Upper lobe of left lung (tissue), 6 donors: ENCODE measurements around the gene TMEM271. TPM values are rescaled to one million over a fixed set of nuclear protein-coding genes. Genes with fewer than 3 reads are reported as not detected.
"Not testable (repeated sequence)": the region's sequence is repeated elsewhere in the genome, so short reads cannot be mapped to it uniquely, and the experiment has no call there.

ENCODE experiments used
- ATAC-seq, 2 donors: fragments of 200-7000 bp; cut with Tn5 transposase; one replicate each; pipeline ENCODE4 v1.9.1; 2022; ENCODE audit warnings: mild to moderate bottlenecking in 2 of 2, moderate library complexity in 2 of 2; ENCODE audit not compliant: low FRiP score in 2 of 2
- DNase-seq, 2 donors: peaks; one replicate each; pipeline ENCODE4 v3.0.0-alpha.2; 2019 to 2020
- H3K27ac ChIP-seq, 4 donors: fragments of 200-600 bp; sonication (generic); one replicate each; pipeline ENCODE4 v1.5.1; 2016 to 2019
- H3K27me3 ChIP-seq, 4 donors: fragments of 200-600 bp; sonication (generic); one replicate each; pipeline ENCODE4 v1.5.1; 2017 to 2019
- H3K36me3 ChIP-seq, 4 donors: fragments of 200-600 bp; sonication (generic); one replicate each; pipeline ENCODE4 v1.5.1; 2016 to 2019
- H3K4me1 ChIP-seq, 4 donors: fragments of 200-600 bp; sonication (generic); one replicate each; pipeline ENCODE4 v1.5.1; 2018 to 2019
- H3K4me3 ChIP-seq, 4 donors: fragments of 200-600 bp; sonication (generic); one replicate each; pipeline ENCODE4 v1.5.1; 2017 to 2019; ENCODE audit warnings: mild to moderate bottlenecking in 2 of 4, moderate library complexity in 1 of 4
- H3K9me3 ChIP-seq, 4 donors: fragments of 200-600 bp; sonication (generic); one replicate each; pipeline ENCODE4 v1.5.1; 2018 to 2019
- EP300 ChIP-seq, 4 donors: sonication (generic); formaldehyde crosslinking; IDR thresholded peaks; one replicate each; pipeline ENCODE4 v1.5.1; 2017; ENCODE audit warnings: antibody characterized with exemption in 4 of 4, control low read depth in 2 of 4
- POLR2A ChIP-seq, 4 donors: fragments of 450-650 bp; IDR thresholded peaks; one replicate each; pipeline ENCODE4 v1.5.1; 2016 to 2017; ENCODE audit warnings: antibody characterized with exemption in 4 of 4, mild to moderate bottlenecking in 2 of 4
- POLR2AphosphoS5 ChIP-seq, 2 donors: sonication (generic); formaldehyde crosslinking; IDR thresholded peaks; one replicate each; pipeline ENCODE4 v1.5.1; 2017; ENCODE audit warnings: antibody characterized with exemption in 2 of 2
- WGBS, 2 donors: methylation state at CpG; one replicate each; pipeline ENCODE4 v1.1.5; 2017 to 2018; 5-methylcytosine and 5-hydroxymethylcytosine counted together
- total RNA-seq, 6 donors: library from RNA; depleted of rRNA in 4 of 6; stranded (reverse); fragments of >200 nt in 4 of 6; gene quantifications; one replicate each; pipeline versions ENCODE4 v1.1.0 to v1.2.1, GENCODE V29; 2016 to 2021
- TF ChIP-seq, protein P1 (sequence below), 6 experiments: fragments of 450-650 bp in 4 of 6; fragments of 200-600 bp in 2 of 6; sonication (generic) in 2 of 6; IDR thresholded peaks; one replicate each; pipeline ENCODE4 v1.5.1; 2016 to 2019; ENCODE audit warnings: antibody characterized with exemption in 6 of 6
- donor health status: DM: no; HTN: no; CAD: no; lungs with moderate emphysema.
- donor health status: DM: no; HTN: yes; CAD: no; lungs with severe emphysema.

The TMEM271 gene
- total RNA-seq, 6 donors from 2014 or later, result not detected

DNA sequence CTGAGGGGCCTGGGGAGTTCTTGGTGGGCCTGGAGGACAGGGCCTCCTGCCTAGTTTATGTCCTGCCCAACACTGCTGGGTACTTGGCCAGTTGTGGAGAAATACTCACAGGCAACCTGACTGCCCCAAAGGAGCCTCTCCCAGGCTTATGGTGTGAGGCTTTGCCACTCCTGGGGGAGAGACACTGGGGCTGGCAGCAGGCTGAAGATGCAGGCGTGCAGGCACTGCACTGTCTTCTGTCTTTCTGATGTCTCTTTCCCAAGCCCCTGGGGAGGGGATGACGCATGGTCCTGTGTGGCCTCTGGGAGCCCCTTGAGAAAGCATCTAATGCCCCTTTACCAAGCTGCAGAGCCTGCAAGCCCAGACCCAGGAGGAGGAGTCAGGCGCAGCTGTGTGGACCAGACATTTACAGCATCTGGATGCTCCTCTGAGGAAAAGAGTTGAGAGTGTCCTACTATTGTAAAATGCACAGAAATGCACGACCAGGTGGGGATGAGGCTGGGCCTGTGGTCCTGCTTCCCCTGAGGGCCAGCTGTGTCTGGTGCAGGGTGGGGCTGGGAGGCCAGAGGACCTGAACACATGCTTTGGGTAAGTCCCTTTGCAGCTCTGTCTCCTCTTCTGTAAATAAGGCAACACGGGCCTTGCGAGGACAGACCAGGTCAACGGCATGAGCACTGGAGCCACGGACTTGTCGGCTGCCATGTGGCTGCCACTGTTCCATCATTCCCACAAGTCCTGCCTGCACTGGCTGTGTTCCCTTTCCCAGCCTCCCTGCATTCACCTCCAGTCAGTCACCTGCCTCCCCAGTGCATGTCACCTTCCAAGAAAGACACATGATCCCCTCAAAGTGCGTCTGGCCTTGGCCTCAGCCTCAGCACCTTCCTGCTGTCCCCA lies 8.4 kb downstream of the TMEM271 start:
- Histone ChIP-seq H3K27me3 (peaks cover 0 to 3% (median under 1%) of the 10 kb centered on the region in 4 donors), H3K9me3 (no peaks in the 10 kb centered on the region), H3K4me3 (no peak overlapping the region), H3K4me1 (no peaks in the 10 kb centered on the region), H3K27ac (no peak overlapping the region), H3K36me3 (no peaks in the 10 kb centered on the region)
- DNase-seq (no peak), ATAC-seq (peak; percentile 10 to 36)
- TF ChIP-seq, protein P1, sequence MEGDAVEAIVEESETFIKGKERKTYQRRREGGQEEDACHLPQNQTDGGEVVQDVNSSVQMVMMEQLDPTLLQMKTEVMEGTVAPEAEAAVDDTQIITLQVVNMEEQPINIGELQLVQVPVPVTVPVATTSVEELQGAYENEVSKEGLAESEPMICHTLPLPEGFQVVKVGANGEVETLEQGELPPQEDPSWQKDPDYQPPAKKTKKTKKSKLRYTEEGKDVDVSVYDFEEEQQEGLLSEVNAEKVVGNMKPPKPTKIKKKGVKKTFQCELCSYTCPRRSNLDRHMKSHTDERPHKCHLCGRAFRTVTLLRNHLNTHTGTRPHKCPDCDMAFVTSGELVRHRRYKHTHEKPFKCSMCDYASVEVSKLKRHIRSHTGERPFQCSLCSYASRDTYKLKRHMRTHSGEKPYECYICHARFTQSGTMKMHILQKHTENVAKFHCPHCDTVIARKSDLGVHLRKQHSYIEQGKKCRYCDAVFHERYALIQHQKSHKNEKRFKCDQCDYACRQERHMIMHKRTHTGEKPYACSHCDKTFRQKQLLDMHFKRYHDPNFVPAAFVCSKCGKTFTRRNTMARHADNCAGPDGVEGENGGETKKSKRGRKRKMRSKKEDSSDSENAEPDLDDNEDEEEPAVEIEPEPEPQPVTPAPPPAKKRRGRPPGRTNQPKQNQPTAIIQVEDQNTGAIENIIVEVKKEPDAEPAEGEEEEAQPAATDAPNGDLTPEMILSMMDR (IDR thresholded peaks at IDR 0.05), result no peak
- TF ChIP-seq POLR2AphosphoS5 (IDR thresholded peaks at IDR 0.05) (no peak), POLR2A (IDR thresholded peaks at IDR 0.05) (no peak), EP300 (IDR thresholded peaks at IDR 0.05) (no peak)
- 59 to 76% methylated on average over 7 to 10 of the region's 10 CpGs for WGBS, 2 donors

DNA sequence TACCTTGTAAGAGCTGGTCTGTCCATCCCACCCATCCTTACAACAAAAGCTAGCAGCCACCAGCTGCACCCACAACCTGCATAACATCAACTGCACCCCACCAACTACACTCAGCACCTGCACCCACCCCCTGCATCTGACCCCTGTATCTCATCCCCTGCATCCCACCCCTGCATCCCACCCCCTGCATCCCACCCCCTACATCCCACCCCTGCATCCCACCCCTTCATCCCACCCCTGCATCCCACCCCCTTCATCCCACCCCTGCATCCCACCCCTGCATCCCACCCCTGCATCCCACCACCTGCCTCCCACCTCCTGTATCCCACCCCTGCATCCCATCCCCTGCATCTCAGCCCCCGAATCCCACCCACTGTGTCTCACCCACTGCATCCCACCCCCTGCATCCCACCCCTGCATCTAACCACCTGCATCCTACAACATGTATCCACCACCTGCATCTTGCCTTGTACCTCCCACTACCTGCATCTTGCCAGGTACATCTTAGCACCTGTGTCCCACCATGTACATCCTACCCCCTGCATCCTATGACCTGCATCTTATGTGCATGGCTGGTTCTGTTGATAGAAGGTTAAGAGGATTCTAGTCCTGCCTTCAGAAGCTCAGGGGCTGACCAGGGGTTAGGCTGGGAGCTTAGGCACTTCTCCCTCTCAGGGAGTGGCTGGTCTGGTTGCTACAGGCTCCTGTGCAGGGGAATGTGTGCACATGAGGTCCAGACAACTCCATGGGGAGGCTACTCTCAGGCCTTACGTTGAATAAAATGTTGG lies 9.4 kb downstream of the TMEM271 start:
- ATAC-seq (no peak), DNase-seq (no peak)
- Histone ChIP-seq H3K4me3 (no peak overlapping the region), H3K36me3 (no peaks in the 10 kb centered on the region), H3K9me3 (no peaks in the 10 kb centered on the region), H3K27ac (no peak overlapping the region), H3K4me1 (no peaks in the 10 kb centered on the region), H3K27me3 (no peaks in the 10 kb centered on the region)
- 63 to 70% methylated on average over 2 of the region's 2 CpGs for WGBS, 2 donors
- no peak for TF ChIP-seq POLR2A (IDR thresholded peaks at IDR 0.05)
- TF ChIP-seq POLR2AphosphoS5 (IDR thresholded peaks at IDR 0.05), result no peak
- no peak for TF ChIP-seq EP300 (IDR thresholded peaks at IDR 0.05)
- TF ChIP-seq, protein P1 (IDR thresholded peaks at IDR 0.05), result no peak

DNA sequence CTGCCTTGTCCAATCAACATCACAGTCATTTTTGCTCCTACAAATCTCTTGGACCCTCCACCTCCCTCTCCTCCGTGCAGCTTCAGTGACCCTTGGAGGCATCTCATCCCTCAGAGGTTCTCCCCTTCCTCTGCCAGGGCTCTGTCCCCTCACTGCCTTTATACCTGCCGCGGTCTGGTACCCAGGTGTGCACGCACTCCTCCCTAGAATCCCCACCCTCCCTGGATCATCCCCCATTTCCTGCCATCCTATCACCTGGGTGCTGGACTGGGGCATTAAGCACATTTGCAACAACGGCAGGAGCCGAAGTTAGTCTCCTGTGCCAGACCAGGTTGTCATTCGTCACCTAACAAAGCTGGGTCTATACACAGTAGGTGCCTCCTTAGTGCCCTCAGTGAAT lies 10.1 kb downstream of the TMEM271 start:
- Histone ChIP-seq H3K27me3 (no peaks in the 10 kb centered on the region), H3K27ac (no peak overlapping the region), H3K4me1 (no peaks in the 10 kb centered on the region), H3K9me3 (no peaks in the 10 kb centered on the region), H3K4me3 (no peak overlapping the region), H3K36me3 (no peaks in the 10 kb centered on the region)
- DNase-seq (no peak), ATAC-seq (no peak)
- WGBS, 2 donors, result 94 to 96% methylated on average over 7 of the region's 7 CpGs
- TF ChIP-seq, protein P1 (IDR thresholded peaks at IDR 0.05), result no peak
- TF ChIP-seq POLR2AphosphoS5 (IDR thresholded peaks at IDR 0.05) (no peak), POLR2A (IDR thresholded peaks at IDR 0.05) (no peak), EP300 (IDR thresholded peaks at IDR 0.05) (no peak)

DNA sequence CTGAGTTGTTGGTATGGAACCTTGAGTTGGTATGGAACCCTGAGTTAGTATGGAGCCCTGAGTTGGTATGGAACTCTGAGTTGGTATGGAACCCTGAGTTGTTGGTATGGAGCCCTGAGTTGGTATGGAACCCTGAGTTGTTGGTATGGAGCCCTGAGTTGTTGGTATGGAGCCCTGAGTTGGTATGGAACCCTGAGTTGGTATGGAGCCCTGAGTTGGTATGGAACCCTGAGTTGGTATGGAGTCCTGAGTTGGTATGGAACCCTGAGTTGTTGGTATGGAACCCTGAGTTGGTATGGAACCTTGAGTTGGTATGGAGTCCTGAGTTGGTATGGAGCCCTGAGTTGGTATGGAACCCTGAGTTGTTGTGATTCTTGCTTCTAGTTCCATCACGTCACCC lies 10.5 kb downstream of the TMEM271 start:
- not testable (repeated sequence) for H3K4me1 ChIP-seq

DNA sequence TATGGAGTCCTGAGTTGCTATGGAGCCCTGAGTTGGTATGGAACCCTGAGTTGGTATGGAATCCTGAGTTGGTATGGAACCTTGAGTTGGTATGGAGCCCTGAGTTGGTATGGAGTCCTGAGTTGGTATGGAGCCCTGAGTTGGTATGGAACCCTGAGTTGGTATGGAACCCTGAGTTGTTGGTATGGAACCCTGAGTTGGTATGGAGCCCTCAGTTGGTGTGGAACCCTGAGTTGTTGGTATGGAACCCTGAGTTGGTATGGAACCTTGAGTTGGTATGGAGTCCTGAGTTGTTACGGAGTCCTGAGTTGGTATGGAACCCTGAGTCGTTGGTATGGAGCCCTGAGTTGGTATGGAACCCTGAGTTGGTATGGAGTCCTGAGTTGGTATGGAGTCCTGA lies 13.6 kb downstream of the TMEM271 start:
- ATAC-seq, result not testable (repeated sequence)
- 61 to 64% methylated on average over 2 of the region's 2 CpGs for WGBS, 2 donors

More for the DNA sequence above, 10.5 kb downstream of the TMEM271 start:
- not testable (repeated sequence) for H3K27ac ChIP-seq, H3K27me3 ChIP-seq, H3K4me3 ChIP-seq, ATAC-seq, H3K36me3 ChIP-seq, H3K9me3 ChIP-seq, DNase-seq
- WGBS, 2 donors, result 73 to 90% methylated on average over 1 of the region's 1 CpG

More for the DNA sequence above, 13.6 kb downstream of the TMEM271 start:
- not testable (repeated sequence) for H3K4me3 ChIP-seq, H3K27me3 ChIP-seq, DNase-seq, H3K9me3 ChIP-seq, H3K27ac ChIP-seq, H3K36me3 ChIP-seq, H3K4me1 ChIP-seq
